Measurements from ENCODE around the gene TANC1. TPM values are rescaled to one million over a fixed set of nuclear protein-coding genes. Genes with fewer than 3 reads are reported as not detected.
A peak's percentile ranks its signal among the peaks of the same experiment; 100 is the strongest.

The TANC1 gene
- total RNA-seq, 1 donor from 2014 or later = 45.0 TPM

- H3K36me3 ChIP-seq (ENCODE audit: insufficient read depth, low read length) = no peaks in the 10 kb centered on the region
- Mint-ChIP-seq H3K4me1 (ENCODE audit: low read depth, unreplicated experiment) (no peaks in the 10 kb centered on the region), H3K27me3 (ENCODE audit: low read depth, unreplicated experiment) (no peaks in the 10 kb centered on the region), H3K4me3 (ENCODE audit: unreplicated experiment) (no peak overlapping the region), H3K36me3 (ENCODE audit: low read depth, unreplicated experiment) (no peaks in the 10 kb centered on the region), H3K27ac (ENCODE audit: unreplicated experiment) (no peak overlapping the region), H3K9me3 (ENCODE audit: unreplicated experiment) (no peaks in the 10 kb centered on the region)
- no peak for DNase-seq (ENCODE audit: low read depth)
- H3K27me3 ChIP-seq (ENCODE audit: insufficient read depth, low read length) = no peaks in the 10 kb centered on the region
- no peak for TF ChIP-seq EZH2 (IDR thresholded peaks at IDR 0.05; ENCODE audit: insufficient read depth, low read length)
- TF ChIP-seq, protein P1, sequence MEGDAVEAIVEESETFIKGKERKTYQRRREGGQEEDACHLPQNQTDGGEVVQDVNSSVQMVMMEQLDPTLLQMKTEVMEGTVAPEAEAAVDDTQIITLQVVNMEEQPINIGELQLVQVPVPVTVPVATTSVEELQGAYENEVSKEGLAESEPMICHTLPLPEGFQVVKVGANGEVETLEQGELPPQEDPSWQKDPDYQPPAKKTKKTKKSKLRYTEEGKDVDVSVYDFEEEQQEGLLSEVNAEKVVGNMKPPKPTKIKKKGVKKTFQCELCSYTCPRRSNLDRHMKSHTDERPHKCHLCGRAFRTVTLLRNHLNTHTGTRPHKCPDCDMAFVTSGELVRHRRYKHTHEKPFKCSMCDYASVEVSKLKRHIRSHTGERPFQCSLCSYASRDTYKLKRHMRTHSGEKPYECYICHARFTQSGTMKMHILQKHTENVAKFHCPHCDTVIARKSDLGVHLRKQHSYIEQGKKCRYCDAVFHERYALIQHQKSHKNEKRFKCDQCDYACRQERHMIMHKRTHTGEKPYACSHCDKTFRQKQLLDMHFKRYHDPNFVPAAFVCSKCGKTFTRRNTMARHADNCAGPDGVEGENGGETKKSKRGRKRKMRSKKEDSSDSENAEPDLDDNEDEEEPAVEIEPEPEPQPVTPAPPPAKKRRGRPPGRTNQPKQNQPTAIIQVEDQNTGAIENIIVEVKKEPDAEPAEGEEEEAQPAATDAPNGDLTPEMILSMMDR (IDR thresholded peaks at IDR 0.05; ENCODE audit: insufficient read depth, low read depth, low read length) = no peak
- H3K4me3 ChIP-seq (ENCODE audit: insufficient read depth, low read depth, low read length) = no peak overlapping the region
- H2AFZ ChIP-seq (ENCODE audit: low read depth, low read length) = no peak overlapping the region
- H3K4me1 ChIP-seq (ENCODE audit: insufficient read depth, low read length) = no peaks in the 10 kb centered on the region
- H4K20me1 ChIP-seq (ENCODE audit: insufficient read depth, low read length) = no peaks in the 10 kb centered on the region
- no peak overlapping the region for H3K9ac ChIP-seq (ENCODE audit: low read length)
- no peaks in the 10 kb centered on the region for H3K9me3 ChIP-seq (ENCODE audit: insufficient read depth, low read depth, low read length)
- no peaks in the 10 kb centered on the region for H3K79me2 ChIP-seq (ENCODE audit: insufficient read depth, low read length)
- no peak overlapping the region for H3K4me2 ChIP-seq (ENCODE audit: low read length)
- no peak overlapping the region for H3K27ac ChIP-seq (ENCODE audit: low read depth, low read length)
- no peak for FAIRE-seq
Measured at GRCh38 chr2:158960193-158960592, 8.2 kb upstream of the TANC1 start.

GRCh38 chr2:158962074-158962473 lies 6.4 kb upstream of the TANC1 start:
- Histone ChIP-seq H3K9ac (ENCODE audit: low read length) (no peak overlapping the region), H2AFZ (ENCODE audit: low read depth, low read length) (no peak overlapping the region), H3K9me3 (ENCODE audit: insufficient read depth, low read depth, low read length) (no peaks in the 10 kb centered on the region), H3K27ac (ENCODE audit: low read depth, low read length) (no peak overlapping the region), H3K4me2 (ENCODE audit: low read length) (no peak overlapping the region), H3K36me3 (ENCODE audit: insufficient read depth, low read length) (no peaks in the 10 kb centered on the region), H3K79me2 (ENCODE audit: insufficient read depth, low read length) (no peaks in the 10 kb centered on the region), H3K27me3 (ENCODE audit: insufficient read depth, low read length) (no peaks in the 10 kb centered on the region), H4K20me1 (ENCODE audit: insufficient read depth, low read length) (no peaks in the 10 kb centered on the region), H3K4me1 (ENCODE audit: insufficient read depth, low read length) (peaks cover under 1% of the 10 kb centered on the region), H3K4me3 (ENCODE audit: insufficient read depth, low read depth, low read length) (no peak overlapping the region)
- H3K4me3 Mint-ChIP-seq (ENCODE audit: unreplicated experiment) = no peak overlapping the region
- H3K27ac Mint-ChIP-seq (ENCODE audit: unreplicated experiment) = no peak overlapping the region
- FAIRE-seq (no peak), DNase-seq (ENCODE audit: low read depth) (no peak)
- no peaks in the 10 kb centered on the region for H3K9me3 Mint-ChIP-seq (ENCODE audit: unreplicated experiment)
- no peak for TF ChIP-seq EZH2 (IDR thresholded peaks at IDR 0.05; ENCODE audit: insufficient read depth, low read length)
- TF ChIP-seq, protein P1 (IDR thresholded peaks at IDR 0.05; ENCODE audit: insufficient read depth, low read depth, low read length) = no peak
- H3K27me3 Mint-ChIP-seq (ENCODE audit: low read depth, unreplicated experiment) = no peaks in the 10 kb centered on the region
- H3K4me1 Mint-ChIP-seq (ENCODE audit: low read depth, unreplicated experiment) = peaks cover 10% of the 10 kb centered on the region
- H3K36me3 Mint-ChIP-seq (ENCODE audit: low read depth, unreplicated experiment) = no peaks in the 10 kb centered on the region

GRCh38 chr2:158963071-158963470 lies 5.4 kb upstream of the TANC1 start:
- Histone ChIP-seq H2AFZ (ENCODE audit: low read depth, low read length) (no peak overlapping the region), H3K4me2 (ENCODE audit: low read length) (no peak overlapping the region), H3K9me3 (ENCODE audit: insufficient read depth, low read depth, low read length) (no peaks in the 10 kb centered on the region), H3K27ac (ENCODE audit: low read depth, low read length) (no peak overlapping the region), H3K9ac (ENCODE audit: low read length) (no peak overlapping the region), H3K4me3 (ENCODE audit: insufficient read depth, low read depth, low read length) (no peak overlapping the region), H4K20me1 (ENCODE audit: insufficient read depth, low read length) (no peaks in the 10 kb centered on the region), H3K4me1 (ENCODE audit: insufficient read depth, low read length) (peaks cover 10% of the 10 kb centered on the region), H3K27me3 (ENCODE audit: insufficient read depth, low read length) (no peaks in the 10 kb centered on the region), H3K79me2 (ENCODE audit: insufficient read depth, low read length) (no peaks in the 10 kb centered on the region), H3K36me3 (ENCODE audit: insufficient read depth, low read length) (no peaks in the 10 kb centered on the region)
- H3K27ac Mint-ChIP-seq (ENCODE audit: unreplicated experiment) = peak overlapping the region; percentile 47
- no peaks in the 10 kb centered on the region for H3K36me3 Mint-ChIP-seq (ENCODE audit: low read depth, unreplicated experiment)
- FAIRE-seq = no peak
- H3K27me3 Mint-ChIP-seq (ENCODE audit: low read depth, unreplicated experiment) = no peaks in the 10 kb centered on the region
- no peak for DNase-seq (ENCODE audit: low read depth)
- peaks cover 17% of the 10 kb centered on the region for H3K4me1 Mint-ChIP-seq (ENCODE audit: low read depth, unreplicated experiment)
- TF ChIP-seq, protein P1 (IDR thresholded peaks at IDR 0.05; ENCODE audit: insufficient read depth, low read depth, low read length) = no peak
- no peak for TF ChIP-seq EZH2 (IDR thresholded peaks at IDR 0.05; ENCODE audit: insufficient read depth, low read length)
- H3K9me3 Mint-ChIP-seq (ENCODE audit: unreplicated experiment) = no peaks in the 10 kb centered on the region
- H3K4me3 Mint-ChIP-seq (ENCODE audit: unreplicated experiment) = no peak overlapping the region

Data from astrocyte (in vitro differentiated cells and primary cell).